WERI-Rb-1 (cell line): ENCODE results near the gene TCOF1.

ENCODE experiments used
- DNase-seq: peaks from one replicate; pipeline ENCODE4 v3.0.0-alpha.2; 2020
- H3K27ac ChIP-seq: fragments of 250-450 bp; sonication (Bioruptor Pico); 2 replicates; pipeline ENCODE4 v1.5.1; 2020; ENCODE audit warnings: mild to moderate bottlenecking, moderate library complexity
- H3K27me3 ChIP-seq: fragments of 250-450 bp; sonication (Bioruptor Pico); 2 replicates; pipeline ENCODE4 v1.5.1; 2021; ENCODE audit warnings: mild to moderate bottlenecking, low read depth, moderate library complexity; ENCODE audit not compliant: insufficient read depth, severe bottlenecking
- H3K36me3 ChIP-seq: fragments of 250-450 bp; sonication (Bioruptor Pico); 2 replicates; pipeline ENCODE4 v1.5.1; 2020; ENCODE audit warnings: mild to moderate bottlenecking, moderate library complexity
- H3K4me3 ChIP-seq: 2 replicates; pipeline ENCODE4 v1.5.1; 2011; ENCODE audit warnings: low read depth, mild to moderate bottlenecking, control low read depth, low read length
- H3K9me3 ChIP-seq: fragments of 250-450 bp; sonication (Bioruptor Pico); 2 replicates; pipeline ENCODE4 v1.5.1; 2021; ENCODE audit warnings: mild to moderate bottlenecking, moderate library complexity; ENCODE audit not compliant: severe bottlenecking
- CTCF ChIP-seq: IDR thresholded peaks from 2 replicates; pipeline ENCODE4 v1.5.1; 2011; ENCODE audit warnings: low read depth, mild to moderate bottlenecking, control low read depth, inconsistent platforms, low read length

TCOF1 gene

GRCh38 chr5:150377964-150378694 lies 20.6 kb downstream of the TCOF1 start:
- peaks cover 98% of the 10 kb centered on the region for H3K36me3 ChIP-seq
- no peaks in the 10 kb centered on the region for H3K9me3 ChIP-seq
- no peak overlapping the region for H3K4me3 ChIP-seq
- no peak overlapping the region for H3K27ac ChIP-seq
- no peak for TF ChIP-seq CTCF
- peak; percentile 29 for DNase-seq
- H3K27me3 ChIP-seq: no peaks in the 10 kb centered on the region

GRCh38 chr5:150384701-150385100 lies 27.2 kb downstream of the TCOF1 start:
- TF ChIP-seq CTCF: no peak
- DNase-seq: no peak
- Histone ChIP-seq H3K27me3 (no peaks in the 10 kb centered on the region), H3K27ac (no peak overlapping the region), H3K36me3 (peaks cover 91% of the 10 kb centered on the region), H3K9me3 (no peaks in the 10 kb centered on the region), H3K4me3 (no peak overlapping the region)

GRCh38 chr5:150386024-150386855 lies 28.7 kb downstream of the TCOF1 start:
- no peak for TF ChIP-seq CTCF
- no peaks in the 10 kb centered on the region for H3K9me3 ChIP-seq
- 0 out of 2 replicates have a peak overlapping the region, but pooled peaks have one; percentile 4 for H3K27ac ChIP-seq
- H3K36me3 ChIP-seq: peaks cover 89% of the 10 kb centered on the region
- no peak overlapping the region for H3K4me3 ChIP-seq
- no peak for DNase-seq
- no peaks in the 10 kb centered on the region for H3K27me3 ChIP-seq

- H3K36me3 ChIP-seq: peaks cover 89% of the 10 kb centered on the region
- TF ChIP-seq CTCF: no peak
Observed at GRCh38 chr5:150389531-150390266, 32.2 kb downstream of the TCOF1 start.

GRCh38 chr5:150391064-150391834 lies 33.8 kb downstream of the TCOF1 start:
- H3K9me3 ChIP-seq: no peaks in the 10 kb centered on the region
- no peak overlapping the region for H3K27ac ChIP-seq
- DNase-seq: no peak
- H3K27me3 ChIP-seq: no peaks in the 10 kb centered on the region
- TF ChIP-seq CTCF: no peak
- peaks cover 88% of the 10 kb centered on the region for H3K36me3 ChIP-seq
- no peak overlapping the region for H3K4me3 ChIP-seq

More at GRCh38 chr5:150389531-150390266, 32.2 kb downstream of the TCOF1 start:
- Histone ChIP-seq H3K27me3 (no peaks in the 10 kb centered on the region), H3K27ac (no peak overlapping the region), H3K9me3 (no peaks in the 10 kb centered on the region), H3K4me3 (no peak overlapping the region)
- no peak for DNase-seq
